HG03108 (cell line): ENCODE results near the gene TRERF1.

ENCODE experiments used
- ATAC-seq: cut with Tn5 transposase; IDR thresholded peaks from one replicate; pipeline ENCODE4 v1.9.1; 2021; ENCODE audit warnings: moderate library complexity; ENCODE audit not compliant: unreplicated experiment

The TRERF1 gene

GRCh38 chr6:42424906-42425474, 26.7 kb downstream of the TRERF1 start:
- ATAC-seq, result no peak

- ATAC-seq, result no peak
These were observed 28.5 kb downstream of the TRERF1 start for GRCh38 chr6:42423244-42423643.

GRCh38 chr6:42420741-42421140, 31.0 kb downstream of the TRERF1 start:
- ATAC-seq, result no peak

GRCh38 chr6:42419490-42420280, 32.0 kb downstream of the TRERF1 start:
- ATAC-seq, result no peak

- no peak for ATAC-seq
These were observed 33.0 kb downstream of the TRERF1 start for GRCh38 chr6:42418724-42419123.

GRCh38 chr6:42417641-42418112, 34.0 kb downstream of the TRERF1 start:
- no peak for ATAC-seq

- ATAC-seq, result no peak
These were observed 40.3 kb downstream of the TRERF1 start for GRCh38 chr6:42411406-42411805.

GRCh38 chr6:42410861-42411260, 40.9 kb downstream of the TRERF1 start:
- ATAC-seq, result no peak

- no peak for ATAC-seq
These were observed 42.1 kb downstream of the TRERF1 start for GRCh38 chr6:42409581-42409980.

GRCh38 chr6:42407379-42407778, 44.3 kb downstream of the TRERF1 start:
- no peak for ATAC-seq

- no peak for ATAC-seq
These were observed 45.1 kb downstream of the TRERF1 start for GRCh38 chr6:42406306-42407280.

GRCh38 chr6:42405021-42405420, 46.7 kb downstream of the TRERF1 start:
- no peak for ATAC-seq

- no peak for ATAC-seq
These were observed 47.2 kb downstream of the TRERF1 start for GRCh38 chr6:42404484-42404883.

GRCh38 chr6:42403831-42404230, 47.9 kb downstream of the TRERF1 start:
- ATAC-seq, result no peak

GRCh38 chr6:42403421-42403820, 48.3 kb downstream of the TRERF1 start:
- ATAC-seq, result no peak

GRCh38 chr6:42402184-42402583, 49.5 kb downstream of the TRERF1 start:
- peak; percentile 83 for ATAC-seq

- ATAC-seq, result no peak
These were observed 50.1 kb downstream of the TRERF1 start for GRCh38 chr6:42401613-42401951.

- ATAC-seq, result no peak
These were observed 50.7 kb downstream of the TRERF1 start for GRCh38 chr6:42400886-42401612.

- ATAC-seq, result no peak
These were observed 51.5 kb downstream of the TRERF1 start for GRCh38 chr6:42400061-42400760.

- no peak for ATAC-seq
These were observed 55.0 kb downstream of the TRERF1 start for GRCh38 chr6:42396720-42397119.
